ENCODE data around the gene PDSS2. TPM values are rescaled to one million over a fixed set of nuclear protein-coding genes. Genes with fewer than 3 reads are reported as not detected.

The PDSS2 gene, protein sequence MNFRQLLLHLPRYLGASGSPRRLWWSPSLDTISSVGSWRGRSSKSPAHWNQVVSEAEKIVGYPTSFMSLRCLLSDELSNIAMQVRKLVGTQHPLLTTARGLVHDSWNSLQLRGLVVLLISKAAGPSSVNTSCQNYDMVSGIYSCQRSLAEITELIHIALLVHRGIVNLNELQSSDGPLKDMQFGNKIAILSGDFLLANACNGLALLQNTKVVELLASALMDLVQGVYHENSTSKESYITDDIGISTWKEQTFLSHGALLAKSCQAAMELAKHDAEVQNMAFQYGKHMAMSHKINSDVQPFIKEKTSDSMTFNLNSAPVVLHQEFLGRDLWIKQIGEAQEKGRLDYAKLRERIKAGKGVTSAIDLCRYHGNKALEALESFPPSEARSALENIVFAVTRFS
- 11.6 and 14.9 TPM in 2 replicates for total RNA-seq

DNA sequence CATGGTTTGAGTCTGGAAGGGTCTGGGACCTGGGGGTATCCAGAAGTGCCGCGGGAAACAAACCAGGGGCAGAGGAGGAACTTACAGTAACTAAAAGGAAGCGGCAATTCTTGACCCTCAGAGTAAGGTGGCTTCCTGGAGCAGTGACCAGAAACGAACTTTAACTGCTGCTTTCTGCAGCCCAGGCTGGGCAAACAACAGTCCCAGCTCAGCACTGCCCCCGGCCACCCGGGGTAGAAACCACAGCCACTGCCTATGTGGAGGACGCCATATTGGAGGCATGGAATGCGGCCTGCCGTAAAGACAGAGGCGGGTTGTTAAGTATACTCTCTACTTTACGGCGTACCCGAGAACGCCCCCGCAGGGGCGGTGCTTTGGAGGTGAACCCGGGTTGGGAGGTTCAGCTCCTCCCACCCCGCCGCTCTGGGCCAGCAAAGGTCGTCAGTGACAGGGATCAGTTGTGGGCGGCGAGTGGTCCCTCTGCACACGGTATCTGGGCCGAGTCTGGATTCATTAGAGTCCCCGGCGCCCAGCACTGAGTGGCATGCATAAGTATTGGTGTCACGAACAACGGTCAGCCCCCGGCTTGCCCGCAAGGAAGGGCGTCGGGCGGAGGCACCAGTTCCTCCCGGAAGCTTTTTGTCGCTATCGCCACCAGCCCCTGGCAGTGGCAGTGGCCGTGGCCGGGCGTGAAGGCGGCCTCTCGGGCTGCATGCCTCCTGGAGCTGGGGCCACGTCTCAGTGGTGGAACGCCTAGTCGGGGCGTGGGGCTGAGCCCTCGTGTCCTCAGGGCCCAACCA lies at the start of gene PDSS2:
TSS of gene PDSS2 (minus strand) at position 282 of the 800 bp plus-strand sequence. CDS start at position 3, 279 bp downstream.

DNA sequence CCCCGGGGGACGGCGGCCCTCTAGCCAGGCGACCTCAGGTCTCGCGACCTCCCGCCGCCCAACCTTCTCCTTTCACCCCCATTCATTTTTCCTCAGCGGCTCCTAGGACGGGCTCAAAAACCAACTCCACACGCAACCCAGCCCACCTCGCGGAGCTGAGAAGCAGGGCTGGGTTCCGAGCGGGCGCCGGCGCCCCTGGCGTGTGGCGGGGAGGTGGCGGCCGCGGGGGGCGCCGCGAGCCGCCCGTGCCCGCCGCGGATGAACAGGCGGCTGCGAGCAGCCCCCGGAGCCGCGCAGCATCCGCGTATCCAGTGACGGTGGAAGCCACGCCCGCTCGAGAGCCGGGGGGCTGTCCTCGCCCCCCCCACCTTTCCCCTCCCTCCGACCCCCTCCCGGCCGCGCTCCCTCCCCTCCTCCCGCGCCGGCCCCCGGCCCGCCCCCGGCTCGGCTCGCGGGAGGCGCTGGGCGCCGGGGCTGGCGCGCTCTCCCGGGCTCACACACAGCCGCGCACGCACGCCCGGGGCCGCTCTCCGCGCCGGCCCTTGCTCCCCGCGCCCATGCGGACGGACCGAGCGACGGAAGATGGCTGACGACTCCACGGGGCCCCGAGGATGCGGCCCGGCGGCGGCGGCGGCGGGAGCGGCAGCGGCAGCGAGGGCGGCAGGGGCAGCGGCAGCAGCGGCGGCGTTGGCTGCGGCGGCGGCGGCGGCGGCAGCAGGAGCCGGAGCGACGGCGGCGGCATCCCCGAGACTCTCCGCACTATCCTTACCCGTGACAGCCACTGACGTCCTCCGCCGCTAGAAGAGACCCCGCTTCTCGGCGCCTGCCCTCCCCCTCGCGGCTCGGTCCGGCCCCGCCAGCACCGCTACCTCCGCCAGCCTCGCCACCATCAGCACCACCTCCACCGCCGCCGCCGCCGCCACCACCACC lies 30.5 kb upstream of the PDSS2 start, which contains the start of gene SOBP:
TSS of gene SOBP (plus strand) at position 482 of the 930 bp plus-strand sequence. CDS start 500 bp downstream, outside the sequence.

DNA sequence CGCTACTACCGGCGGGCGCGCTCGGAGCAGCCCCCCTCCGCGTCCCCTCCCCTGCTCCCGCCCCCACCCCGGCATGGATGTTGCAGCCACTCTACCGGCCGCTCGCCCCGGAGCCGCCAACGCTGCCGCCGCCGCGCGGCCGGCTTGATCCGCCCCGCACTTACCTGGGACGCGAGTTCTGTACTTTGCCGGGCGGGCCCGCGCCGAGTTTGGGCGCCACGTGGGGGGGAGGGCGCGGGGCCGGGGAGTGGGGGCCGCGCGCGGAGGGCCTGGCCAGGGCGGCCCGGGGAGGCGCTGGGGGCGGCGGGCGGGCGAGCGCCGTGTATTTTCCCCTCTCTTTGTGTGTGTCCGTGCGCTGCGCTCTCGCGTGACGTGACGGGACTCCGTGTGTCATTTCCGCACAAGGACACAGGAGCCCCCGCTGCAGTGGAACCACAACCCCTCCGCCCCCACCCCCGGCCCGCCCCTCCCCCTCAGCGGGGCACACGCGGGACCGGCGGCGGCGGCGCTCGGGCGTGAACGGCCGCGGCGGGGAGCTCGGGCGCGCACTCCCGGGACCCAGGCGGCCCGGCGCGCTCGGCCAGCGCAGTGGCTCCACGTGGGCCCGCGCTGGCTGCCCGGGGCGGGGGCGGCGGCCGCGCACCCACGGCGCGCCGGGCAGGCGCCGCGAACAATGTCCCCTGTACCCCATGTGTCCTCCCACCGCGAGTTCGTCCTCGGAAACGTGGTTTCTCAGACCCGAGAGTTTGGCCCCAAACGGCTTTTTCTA lies 344.3 kb downstream of the PDSS2 start, which contains the start of gene BEND3:
TSS of gene BEND3 (minus strand) at position 590 of the 769 bp plus-strand sequence. CDS start 16,230 bp downstream, outside the sequence.

Other genes with a start within 250 kb of the PDSS2 start
- gene SOBP, start 30.6 kb upstream of the PDSS2 start, total RNA-seq: 4.2 and 4.8 TPM in 2 replicates